GM18520 (cell line): Measurements from ENCODE around the gene CTDNEP1.
A peak's percentile ranks its signal among the peaks of the same experiment; 100 is the strongest.

Source experiments
- ATAC-seq: cut with Tn5 transposase; IDR thresholded peaks from one replicate; pipeline ENCODE4 v1.9.1; 2021; ENCODE audit not compliant: unreplicated experiment

CTDNEP1 gene

GRCh38 chr17:7216242-7217112 is 35.1 kb downstream of the CTDNEP1 start:
- no peak for ATAC-seq

DNA sequence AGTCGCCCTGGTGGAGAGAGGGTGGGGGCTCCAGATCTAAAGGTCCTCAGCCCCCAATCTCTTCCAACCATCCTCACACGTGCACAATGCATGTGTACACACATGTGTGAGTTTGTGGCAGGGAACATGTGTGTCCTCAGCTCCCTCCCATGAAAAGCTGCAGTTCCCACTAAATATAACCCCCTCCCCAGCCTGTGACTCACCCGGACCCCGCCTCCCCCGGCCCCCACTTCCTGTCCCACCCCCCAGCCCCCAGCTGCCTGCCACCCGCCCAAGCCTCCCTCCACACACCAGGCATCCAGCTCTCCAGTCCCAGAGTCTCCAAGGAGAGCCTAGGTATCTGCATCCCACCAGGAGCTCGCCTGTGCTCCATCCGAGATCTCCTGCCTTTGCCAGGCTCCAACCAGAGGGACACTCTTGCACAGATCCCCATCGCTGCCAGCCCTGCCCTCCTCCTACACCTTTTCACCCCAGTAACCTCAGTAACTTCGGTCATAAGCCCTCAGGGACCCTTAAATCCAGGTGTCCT is 35.8 kb downstream of the CTDNEP1 start:
- ATAC-seq, result no peak

DNA sequence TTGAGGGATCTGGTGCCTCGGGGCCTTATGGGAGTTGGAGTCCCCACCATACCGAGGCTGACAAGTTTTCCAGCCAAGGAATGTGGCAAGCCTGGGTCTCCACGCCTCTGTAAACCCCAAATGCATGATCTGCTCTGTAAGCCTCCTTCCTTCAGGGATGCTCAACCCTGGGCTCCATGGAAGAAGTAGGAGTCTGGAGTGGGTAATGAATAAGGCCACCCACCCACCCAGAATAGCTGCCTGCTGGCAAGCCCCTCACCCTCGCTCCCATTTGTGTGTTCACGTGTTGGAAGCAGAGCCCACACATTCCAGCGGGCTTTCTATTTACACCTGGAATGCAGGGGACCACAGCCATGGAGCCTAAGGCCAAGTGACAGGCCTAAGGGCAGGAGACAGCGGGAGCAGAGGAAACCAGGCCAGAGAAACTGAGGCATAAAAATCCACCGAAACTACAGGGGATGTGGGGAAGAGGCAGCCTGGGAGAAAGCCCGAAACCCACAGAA is 36.3 kb downstream of the CTDNEP1 start:
- no peak for ATAC-seq

DNA sequence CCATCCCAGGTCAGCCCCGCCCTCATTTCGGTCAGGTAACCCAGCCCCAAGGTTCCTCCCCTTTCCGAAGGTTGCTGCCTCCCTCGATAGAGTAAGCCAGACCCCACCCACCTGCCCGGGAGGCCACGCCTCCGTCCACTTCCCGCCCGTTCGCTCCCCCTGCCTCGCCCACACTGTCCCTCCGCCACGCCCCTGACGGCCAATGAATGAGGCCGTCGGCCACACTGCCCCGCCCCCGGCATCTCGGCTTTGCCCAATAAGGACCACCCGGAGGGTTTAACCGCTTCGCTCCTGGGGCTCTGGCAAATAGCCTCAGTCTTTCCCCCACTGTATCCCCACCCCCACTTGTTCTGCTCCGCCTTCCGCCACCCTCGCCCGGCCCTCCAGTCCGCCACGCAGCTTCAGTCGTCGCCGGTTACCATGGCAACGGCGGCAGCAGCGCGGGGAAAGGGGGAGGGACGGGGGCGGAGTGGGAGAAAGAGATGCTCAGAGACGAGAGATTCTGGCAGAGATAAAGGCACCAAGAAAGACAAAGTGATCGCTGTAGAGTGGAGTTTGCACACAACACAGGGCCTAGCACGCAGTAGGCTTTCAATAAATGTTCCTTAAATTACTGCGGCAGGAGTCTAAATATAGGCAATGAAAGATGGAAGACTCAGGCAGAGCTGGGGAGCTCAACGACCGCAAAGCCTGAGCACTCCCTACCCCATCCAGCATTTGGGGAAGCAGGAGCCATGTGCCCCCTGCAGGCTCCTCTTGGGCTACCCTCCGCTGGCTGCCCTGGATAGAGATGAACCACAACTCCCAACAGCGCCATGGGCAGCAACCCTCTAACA is 37.0 kb downstream of the CTDNEP1 start:
- peak; percentile 79 for ATAC-seq

GRCh38 chr17:7213895-7214299 is 37.6 kb downstream of the CTDNEP1 start:
- no peak for ATAC-seq

GRCh38 chr17:7211491-7212273 is 39.9 kb downstream of the CTDNEP1 start:
- no peak for ATAC-seq

DNA sequence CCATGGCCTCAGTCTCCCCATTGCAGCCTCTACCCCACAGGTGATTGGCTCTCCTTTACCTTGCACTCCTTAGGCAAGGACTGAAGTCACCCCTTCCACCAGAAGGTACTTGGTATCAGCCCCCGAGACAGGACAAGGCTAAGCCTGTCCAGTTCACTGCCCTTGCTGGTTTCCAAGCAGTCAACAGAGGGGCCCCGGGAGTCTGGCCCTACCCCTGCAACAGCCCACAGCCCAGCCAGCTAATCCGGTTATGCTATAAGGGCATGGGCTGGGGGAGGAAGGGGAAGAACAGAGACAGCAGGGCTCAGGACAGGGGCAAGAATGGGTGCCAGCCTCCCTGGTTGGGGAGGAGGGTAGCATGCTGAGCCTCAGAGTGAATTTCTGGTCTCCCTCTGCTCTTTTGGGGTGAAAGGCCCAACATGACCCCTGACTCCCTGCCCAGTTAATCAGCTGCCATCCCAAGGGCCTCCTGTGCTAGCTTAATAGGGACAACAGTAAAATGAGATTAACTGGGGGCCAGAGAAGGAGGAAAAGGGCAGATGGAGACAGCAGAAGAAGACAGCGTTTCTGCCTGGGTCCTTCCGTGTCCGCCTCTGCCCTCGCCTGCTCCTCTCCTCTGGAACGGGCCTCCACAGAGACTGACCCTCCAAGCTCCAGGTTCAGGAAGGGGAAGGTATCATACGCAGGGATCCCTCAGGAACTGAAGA is 42.6 kb downstream of the CTDNEP1 start:
- no peak for ATAC-seq

DNA sequence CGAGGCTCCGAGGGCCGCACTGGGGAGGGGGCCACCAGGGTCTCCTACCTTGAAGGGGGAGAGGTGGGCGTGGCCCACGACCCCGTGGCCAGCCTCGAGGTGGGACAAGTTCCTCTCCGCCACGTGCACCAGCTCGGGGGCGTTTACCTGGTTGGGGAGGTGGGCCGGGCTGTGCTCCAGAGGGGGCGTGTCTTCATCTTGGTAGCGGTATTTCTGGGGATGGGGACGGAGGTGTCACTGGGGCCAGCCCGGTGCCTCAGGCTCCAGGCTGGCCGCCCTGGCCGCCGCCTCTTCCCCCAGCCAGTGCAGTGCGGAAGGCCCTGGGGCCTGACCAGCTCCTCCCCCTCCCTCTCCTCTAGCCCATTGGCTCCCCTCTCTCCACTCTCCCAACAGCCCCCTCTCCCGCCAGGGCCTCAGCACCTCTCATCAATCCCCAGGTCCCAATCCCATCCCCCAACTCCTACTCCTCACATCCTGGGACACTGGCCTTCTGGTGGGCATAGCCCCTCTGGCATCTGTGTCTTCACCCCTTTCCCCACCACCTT is 43.4 kb downstream of the CTDNEP1 start:
- ATAC-seq, result no peak

DNA sequence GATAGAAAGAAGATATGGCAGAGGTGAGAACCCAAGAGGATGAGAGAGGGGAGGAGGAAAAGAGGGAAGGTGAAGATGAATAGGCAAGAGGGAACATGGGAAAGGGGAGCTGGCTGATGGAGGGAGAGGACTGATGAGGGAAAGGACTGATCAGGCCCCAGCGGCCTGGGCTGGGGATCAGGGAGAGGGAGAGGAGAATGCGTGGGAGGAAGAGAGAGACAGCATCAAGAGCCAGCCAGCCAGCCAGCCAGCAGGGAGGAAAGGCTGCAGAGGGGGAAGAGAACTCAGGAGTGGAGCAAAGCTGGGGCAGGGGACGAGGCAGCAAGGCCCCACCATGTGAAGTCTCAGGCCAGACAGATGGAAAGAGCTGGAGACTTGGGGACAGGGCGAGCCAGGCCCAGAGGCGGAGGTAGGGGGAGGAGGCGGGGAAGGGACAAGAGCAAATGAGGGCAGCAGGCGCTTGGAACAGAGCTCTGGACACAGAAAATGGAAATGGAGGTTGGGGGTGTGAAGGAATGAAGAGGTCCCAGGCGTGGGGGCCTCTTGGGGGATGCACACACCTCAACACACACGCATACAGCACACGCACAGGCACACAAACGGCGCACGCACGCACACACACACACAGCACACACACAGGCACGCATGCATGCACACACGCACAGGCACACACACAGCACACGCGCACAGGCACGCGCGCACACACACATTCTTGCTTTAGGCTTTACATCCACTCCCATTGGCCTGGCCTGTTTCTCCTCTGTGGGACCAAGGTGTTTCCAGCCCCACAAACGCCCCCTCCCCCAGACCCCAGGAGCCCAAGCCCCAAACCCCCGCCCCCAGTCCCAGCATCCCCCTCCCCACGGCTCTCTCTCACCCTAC is 44.2 kb downstream of the CTDNEP1 start:
- no peak for ATAC-seq

- no peak for ATAC-seq
Measured at GRCh38 chr17:7205561-7205960, 46.0 kb downstream of the CTDNEP1 start.

GRCh38 chr17:7204828-7205461 is 46.6 kb downstream of the CTDNEP1 start:
- peak; percentile 68 for ATAC-seq

GRCh38 chr17:7204336-7204735 is 47.2 kb downstream of the CTDNEP1 start:
- no peak for ATAC-seq

DNA sequence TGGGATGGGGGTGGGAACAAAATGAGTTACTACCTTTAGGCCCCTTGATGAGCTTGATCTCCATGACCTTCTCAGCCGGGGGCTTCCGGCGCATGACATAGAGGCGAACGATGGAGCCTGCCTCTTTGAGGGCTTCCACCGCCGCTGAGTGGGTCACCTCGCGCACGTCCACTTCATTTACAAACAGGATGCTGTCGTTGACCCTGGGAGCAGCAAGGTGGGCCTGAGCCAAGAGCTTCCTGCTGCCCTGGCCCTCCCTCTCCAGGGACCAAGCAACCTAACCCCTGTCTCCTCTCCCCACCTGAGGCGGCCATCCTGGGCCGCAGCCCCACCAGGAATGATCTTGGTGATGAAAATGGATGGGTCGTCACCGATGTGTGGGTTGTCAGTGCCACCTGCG is 48.1 kb downstream of the CTDNEP1 start:
- ATAC-seq, result no peak

DNA sequence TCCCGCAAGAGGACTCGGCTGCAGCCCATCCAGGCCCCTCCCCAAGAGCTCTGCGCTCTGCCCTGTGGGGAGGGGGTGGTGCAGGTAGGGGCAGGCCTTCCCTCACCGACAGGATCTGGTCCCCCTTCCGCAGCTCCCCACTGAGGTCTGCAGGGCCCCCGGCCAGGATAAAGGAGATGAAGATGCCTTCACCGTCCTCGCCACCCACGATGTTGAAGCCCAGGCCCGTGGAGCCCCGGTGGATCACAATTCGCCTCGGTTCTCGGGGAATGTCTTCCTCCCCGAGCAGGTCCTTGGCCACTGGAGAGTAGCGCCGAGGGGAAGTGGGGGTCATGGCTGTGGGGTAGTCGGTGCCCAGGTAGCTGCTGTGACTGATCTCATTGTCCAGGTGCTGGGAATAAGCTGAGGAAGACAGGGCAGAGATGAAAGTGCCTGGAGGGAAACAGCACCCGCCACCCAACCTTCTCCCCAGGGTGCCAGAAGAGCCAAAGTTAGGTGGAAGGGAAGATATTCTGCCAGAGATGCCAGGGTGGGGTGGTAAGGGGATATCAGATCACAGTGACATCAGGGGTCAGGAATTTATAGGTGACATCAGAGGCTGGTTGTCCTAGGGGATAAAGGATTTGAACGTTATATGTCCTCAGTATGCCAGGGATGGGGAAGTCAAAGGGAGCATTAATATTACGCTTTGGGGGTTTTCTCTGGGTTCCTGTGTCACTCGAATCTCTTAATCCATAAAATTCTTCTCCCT is 54.7 kb downstream of the CTDNEP1 start:
- ATAC-seq, result no peak

DNA sequence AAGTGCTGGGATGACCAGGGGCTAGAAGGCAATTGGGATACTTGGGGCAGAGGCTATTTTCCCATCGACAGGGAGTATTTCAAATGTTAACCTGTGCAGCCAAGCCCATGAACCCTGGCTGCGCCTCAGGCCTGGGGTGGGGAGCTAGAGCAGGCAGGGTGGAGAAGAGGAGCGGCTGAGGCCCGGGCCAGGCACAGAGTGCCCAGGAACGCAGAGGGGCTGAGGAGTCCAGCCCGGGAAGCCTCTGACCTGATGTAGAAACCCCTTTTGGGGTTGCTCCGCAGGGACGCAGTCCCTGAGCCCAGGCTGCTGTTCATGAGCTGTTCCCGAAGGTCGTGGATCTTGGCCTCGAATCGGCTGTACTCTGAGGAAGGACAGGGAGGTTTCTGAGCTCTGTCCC is 55.6 kb downstream of the CTDNEP1 start:
- no peak for ATAC-seq
